NCI-H128 (cell line): Measurements from ENCODE around the gene NTN5.
A peak's percentile ranks its signal among the peaks of the same experiment; 100 is the strongest.
"Not testable (repeated sequence)": the region's sequence is repeated elsewhere in the genome, so short reads cannot be mapped to it uniquely, and the experiment has no call there.

Source experiments
- DNase-seq: peaks from one replicate; lab custom pipeline; 2025; ENCODE audit not compliant: unreplicated experiment; lab: John Stamatoyannopoulos, UW

The NTN5 gene

DNA sequence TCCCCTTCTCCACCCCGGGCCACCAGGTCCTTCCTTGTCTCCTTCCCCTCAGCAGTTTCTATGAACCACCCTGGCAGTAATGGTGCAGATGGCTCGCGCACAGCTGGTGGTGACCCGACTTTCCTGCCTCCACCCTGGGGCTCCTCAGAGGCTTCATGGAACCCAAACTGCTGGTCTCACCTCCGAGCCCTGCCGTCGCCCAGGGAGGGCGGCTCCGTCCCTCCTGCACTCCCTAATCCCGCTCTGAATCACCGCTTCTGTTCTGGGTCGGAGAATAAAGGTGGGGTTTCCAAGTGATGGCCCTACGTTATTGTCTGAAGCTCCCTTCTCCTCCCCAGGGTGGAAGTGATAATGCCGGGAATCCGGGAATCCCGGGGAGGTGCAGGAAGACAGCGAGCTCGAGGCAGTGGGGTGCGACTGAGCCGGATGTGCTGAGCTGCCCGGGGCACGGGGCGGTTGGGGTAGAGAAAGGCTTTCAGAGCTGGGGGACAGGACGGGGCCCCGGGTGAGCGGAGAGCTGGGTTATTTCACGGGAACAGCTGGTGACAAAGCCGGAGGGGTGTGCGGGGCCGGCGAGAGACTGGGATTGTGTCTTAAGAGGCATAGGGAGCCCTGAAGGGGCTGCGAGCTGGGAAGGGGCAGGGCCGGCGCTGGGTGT lies 23.7 kb upstream of the NTN5 start:
- DNase-seq, result no peak

DNA sequence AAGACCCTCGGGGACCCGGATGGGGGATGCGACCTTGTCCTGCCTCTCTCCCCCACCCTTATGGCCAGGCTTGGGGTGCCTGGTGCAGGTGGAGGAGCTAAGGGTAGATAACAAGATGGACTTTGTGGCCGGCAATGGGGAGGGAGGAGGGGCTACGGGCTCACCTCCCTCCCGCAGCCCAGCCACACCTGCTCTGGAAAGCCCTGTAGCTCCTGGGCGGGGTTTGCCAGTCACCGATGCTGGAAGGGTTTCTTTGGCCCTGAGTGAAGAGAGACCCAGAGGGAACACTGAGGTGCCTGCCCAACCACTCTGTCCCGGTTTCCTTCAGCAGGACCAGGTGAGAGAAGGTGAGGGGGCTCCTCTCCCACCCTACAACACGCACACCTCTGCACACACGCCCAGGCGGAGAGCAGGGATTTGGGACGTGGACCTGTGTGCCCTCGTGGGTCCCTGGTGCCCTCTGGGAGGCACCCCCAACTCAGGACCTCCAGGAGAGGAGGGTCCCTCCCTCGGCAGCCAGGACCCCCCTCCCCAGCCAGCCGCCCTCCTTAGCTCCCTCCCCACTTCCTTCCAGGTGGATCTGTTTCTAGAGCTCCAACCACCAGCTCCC lies 23.0 kb upstream of the NTN5 start, which contains the start of gene FUT2:
Gene FUT2, plus strand, starts transcription at position 229 of the 610 bp plus-strand sequence. CDS start 6,986 bp downstream, outside the sequence.
- peak; percentile 6 for DNase-seq

DNA sequence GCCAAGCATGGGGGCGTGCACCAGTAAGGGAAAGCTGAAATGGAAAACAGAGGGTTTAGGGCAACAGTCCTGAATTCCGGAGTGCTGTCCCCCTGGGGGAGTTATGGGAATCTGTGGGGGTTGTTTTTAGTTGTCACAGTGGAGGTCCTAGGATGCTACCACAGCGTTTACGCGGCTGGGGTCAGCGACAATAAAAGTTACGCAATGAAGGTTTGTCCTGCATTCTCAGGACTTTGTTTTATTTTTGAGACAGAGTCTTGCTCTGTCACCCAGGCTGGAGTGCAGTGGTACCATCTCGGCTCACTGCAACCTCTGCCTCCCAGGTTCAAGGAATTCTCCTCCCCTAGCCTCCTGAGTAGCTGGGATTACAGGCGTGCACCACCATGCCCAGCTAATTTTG lies 20.8 kb upstream of the NTN5 start:
- DNase-seq, result not testable (repeated sequence)

DNA sequence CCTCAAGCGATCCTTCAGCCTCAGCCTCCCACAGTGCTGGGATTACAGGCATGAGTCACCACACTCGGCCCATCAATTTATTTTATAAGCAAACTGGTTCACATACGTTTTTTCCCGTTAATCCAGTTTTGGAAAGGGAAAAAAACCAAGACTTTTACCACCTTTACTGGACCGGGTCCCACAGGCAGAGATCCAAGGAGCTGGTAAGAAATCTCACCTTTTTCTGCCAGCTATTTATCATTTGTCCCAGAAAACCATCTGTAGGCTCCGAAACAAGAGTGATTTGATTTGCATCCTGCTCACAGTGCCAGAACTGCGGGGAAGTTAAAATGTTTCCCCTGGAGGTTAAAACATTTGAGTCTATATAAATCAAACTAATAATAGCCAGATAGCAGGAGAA lies 16.6 kb upstream of the NTN5 start:
- no peak for DNase-seq

DNA sequence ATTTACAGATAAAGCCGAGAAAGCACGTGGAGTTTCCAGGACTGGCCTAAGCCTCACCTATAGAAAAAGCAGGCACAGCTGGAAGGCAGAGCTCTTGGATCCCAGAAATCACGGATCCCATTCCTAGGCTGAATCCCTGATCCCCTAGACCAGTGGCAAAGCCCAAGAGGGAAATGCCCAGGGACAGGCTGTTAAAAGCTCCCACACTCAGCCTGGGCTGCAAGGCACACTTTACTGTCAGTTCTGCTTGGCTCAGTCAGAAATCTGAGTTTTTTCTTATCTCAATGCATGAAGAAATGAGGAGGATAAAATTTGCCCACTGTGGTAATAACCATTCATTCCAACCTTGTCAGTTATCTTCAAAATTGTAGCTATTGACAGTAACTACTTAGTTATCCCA lies 15.0 kb upstream of the NTN5 start:
- DNase-seq, result no peak

DNA sequence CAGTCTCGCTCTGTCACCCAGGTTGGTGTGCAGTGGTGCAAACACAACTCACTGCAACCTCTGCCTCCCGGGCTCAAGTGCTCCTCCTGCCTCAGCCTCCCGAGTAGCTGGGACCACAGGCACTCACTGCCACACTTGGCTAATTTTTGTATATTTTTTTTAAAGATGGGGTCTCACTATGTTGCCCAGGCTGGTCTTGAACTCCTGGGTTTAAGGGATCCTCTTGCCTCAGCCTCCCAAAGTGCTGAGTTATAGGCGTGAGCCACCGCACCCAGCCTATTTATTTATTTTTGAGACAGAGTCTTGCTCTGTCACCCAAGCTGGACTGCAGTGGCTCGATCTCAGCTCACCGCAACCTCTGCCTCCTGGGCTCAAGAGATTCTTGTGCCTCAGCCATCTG lies 13.8 kb upstream of the NTN5 start:
- not testable (repeated sequence) for DNase-seq

DNA sequence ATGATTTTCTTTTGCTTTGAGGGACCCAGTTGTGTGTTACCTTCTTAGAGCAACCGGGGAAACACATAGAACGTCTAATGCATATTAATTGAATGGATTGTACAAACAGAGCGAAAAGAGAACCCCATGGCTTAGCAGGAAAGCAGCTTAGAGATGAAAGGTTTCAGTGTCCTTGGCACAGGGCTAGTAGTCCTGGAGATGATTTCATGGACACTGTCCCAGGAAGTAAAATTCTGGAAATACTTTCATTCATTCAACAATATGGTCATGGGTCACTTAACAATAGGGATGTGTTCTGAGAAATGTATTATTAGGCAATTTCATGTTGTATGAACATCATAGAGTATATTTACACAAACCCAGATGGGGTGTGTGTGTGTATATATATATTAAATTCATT lies 13.3 kb upstream of the NTN5 start:
- no peak for DNase-seq

- DNase-seq, result no peak
Measured at GRCh38 chr19:48685583-48685982, 12.8 kb upstream of the NTN5 start.

DNA sequence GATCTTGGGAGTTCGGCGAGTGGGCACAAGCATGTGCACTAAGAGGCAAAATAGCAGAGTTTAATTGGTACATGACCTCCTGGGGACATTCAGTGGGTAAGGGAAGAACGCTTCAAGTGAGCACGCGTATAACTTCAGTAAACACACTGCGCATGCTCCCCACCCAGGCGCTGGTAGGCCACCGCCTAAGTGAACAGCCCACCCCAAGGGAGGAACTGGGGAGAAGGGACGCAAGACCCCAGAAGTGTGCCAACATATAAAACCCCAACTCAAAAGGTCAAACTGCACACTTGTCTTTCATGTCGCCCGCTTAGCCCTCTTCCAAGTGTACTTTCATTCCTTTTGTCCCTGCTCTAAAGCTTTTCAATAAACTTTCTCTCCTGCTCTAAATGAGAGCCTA lies 10.5 kb upstream of the NTN5 start:
- no peak for DNase-seq

- no peak for DNase-seq
Measured at GRCh38 chr19:48681127-48681470, 8.3 kb upstream of the NTN5 start.

DNA sequence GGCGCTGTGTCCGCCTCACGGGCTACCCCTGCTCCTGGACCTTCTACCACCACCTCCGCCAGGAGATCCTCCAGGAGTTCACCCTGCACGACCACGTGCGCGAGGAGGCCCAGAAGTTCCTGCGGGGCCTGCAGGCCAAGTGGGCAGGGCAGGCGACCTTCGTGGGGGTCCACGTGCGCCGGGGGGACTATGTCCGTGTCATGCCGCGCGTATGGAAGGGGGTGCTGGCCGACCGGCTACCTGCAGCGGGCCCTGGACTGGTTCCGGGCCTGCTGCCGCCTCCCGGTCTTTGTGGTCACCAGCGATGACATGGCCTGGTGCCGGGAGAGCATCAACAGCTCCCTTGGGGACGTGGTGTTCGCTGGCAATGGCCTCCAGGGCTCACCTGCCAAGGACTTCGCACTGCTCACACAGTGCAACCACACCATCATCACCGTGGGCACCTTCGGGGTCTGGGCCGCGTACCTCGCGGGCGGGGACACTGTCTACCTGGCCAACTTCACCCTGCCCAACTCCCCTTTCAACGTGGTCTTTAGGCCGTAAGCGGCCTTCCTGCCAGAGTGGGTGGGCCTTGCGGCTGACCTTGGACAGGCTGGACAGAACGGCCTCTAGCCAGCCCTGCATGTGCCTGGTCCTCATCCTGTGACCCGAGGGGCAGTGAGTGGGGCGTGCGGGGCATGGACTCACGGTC lies 7.8 kb upstream of the NTN5 start:
- DNase-seq, result no peak

- not testable (repeated sequence) for DNase-seq
Measured at GRCh38 chr19:48680006-48680405, 7.2 kb upstream of the NTN5 start.

DNA sequence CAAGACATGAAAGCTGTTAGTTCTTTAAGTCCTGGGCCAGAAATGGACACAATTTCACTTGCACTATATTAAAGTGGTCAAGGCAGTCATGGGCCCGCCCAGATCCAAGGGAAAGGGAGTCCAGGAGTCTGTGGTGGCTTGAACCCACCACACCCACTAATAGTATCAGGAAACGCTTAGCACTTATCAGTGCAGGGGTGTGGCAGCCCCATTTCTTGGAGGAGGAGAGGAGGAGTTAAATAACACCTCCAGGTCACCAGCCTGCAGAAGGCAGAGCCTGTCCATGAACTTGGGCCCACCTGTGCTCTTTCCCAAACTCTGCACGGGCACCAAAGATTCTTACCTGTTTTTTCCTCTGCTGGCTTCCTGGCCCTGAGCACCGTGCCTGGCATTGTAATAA lies 5.4 kb upstream of the NTN5 start:
- DNase-seq, result no peak

DNA sequence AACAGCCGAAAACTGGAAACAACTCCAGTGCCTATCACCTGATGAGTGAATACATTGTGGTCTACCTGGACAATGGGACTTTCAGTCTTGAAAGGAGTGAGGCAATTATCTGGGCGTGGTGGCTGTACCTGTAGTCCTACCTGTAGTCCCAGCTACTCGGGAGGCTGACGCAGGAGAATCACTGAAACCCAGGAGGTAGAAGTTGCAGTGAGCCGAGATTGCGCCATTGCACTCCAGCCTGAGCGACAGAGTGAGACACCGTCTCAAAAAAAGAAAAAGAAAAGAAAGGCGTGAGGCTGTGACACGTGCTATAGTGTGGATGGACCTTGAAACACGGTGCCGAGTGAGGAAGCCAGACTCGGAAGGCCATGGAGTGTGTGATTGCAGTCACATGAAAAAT lies 4.1 kb upstream of the NTN5 start:
- no peak for DNase-seq

DNA sequence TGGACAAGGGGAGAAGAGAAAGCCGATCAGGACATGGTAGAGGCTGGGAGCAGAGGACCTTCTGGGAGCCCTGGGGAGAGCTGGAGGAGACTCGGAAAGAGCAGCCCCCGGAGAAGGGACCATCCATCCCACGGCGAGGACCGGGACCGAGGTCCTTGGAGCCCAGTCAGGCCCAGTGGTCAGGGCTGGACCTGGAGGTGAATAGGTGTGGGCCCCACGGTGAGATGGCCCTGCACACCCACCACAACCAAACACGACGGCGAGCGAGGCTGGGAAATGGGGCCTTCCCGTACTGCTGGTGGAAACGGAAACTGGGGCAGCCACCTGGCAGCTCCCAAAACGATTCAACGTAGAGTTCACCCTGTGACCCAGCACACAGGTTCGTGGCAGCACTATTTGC lies 3.7 kb upstream of the NTN5 start:
- DNase-seq, result no peak

- peak; percentile 77 for DNase-seq
Measured at GRCh38 chr19:48674921-48675824, 2.4 kb upstream of the NTN5 start.

DNA sequence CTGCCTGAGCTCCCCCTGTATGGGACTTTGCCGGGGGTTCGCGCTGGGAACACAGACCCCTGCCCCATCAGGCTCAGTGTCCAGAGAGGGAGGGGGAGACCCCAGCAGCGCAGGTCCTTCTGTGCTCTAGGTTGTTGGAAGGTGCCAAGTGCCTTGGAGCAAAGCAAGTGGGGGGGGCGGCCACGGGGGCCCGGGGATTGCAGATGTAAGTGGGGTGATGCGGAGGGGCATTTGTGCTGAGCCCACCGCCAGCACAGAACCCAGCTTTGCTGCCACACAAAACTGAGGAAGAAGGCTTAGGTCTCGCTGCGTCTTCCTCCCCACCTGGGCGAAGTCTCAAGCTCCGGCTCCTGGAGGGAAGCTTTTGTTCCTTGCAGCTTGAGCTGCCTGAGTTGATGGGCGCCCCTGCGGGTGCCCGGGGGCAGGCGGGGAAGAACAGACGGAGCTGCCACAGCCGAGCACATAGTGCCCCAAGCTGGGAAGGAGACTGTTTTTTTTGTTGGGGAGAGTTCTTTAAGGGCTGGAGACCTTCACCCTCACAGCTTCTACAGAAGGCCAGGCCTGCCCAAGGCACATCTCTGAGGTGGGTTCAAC lies 1.5 kb upstream of the NTN5 start:
- DNase-seq, result no peak

DNA sequence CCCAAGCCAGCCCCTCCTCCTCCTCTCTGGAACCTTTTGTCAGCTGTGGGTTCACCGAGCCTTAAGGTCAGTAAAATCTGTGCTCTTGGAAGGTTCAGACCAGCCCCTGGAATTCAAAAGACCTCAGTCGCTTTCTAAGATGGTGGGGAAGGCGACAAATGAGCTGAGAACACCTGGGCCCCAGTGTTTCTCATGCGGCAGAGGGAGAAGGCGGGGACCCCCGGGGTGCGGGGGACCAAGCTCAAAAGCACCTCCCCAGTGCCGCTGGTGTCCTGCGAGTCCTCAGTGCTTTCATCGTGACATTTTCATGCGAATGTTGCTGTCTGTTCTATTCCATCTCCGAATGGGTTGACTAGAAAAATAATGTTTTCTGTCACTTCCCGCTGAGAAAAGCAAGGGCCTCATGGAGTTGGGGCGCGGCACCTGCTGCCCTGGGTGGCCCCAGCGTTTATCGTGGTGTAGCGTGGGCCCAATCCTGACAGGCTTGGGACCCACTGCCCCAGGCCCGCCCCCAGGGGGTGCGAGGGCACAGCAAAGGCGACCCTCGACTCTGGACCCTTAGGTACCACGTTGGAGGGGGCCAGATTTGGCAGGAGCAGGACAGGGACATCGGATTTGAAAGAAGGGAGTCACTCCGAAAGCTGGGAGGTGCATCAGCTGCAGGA lies 751 bp upstream of the NTN5 start:
- DNase-seq, result no peak

DNA sequence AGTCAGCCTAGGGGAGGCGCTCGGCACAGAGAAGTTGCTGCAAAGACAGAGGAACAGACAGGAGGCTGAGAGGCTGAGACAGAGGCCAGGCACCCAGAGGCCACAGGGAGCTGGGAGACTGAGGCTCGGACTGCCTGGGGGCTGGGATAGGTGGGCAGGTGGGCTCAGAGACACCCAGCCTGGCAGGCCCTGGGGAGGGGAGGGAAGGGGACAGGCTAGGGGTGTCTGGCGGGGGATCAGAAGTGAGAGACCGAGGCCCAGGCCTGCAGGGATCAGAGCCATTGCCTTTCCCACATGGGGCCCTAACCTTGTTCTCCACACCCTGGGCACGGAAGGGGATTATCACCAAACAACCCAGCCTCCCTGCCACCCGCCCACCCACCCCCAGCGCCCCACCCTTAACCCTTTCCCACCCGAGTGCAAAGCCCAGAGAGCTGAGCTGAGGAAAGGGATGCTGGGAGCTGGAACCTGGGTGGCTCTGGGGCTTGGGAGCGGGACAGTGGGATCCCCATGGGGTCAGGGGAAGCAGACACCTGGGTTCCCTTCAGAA lies 1.3 kb downstream of the NTN5 start:
- no peak for DNase-seq

DNA sequence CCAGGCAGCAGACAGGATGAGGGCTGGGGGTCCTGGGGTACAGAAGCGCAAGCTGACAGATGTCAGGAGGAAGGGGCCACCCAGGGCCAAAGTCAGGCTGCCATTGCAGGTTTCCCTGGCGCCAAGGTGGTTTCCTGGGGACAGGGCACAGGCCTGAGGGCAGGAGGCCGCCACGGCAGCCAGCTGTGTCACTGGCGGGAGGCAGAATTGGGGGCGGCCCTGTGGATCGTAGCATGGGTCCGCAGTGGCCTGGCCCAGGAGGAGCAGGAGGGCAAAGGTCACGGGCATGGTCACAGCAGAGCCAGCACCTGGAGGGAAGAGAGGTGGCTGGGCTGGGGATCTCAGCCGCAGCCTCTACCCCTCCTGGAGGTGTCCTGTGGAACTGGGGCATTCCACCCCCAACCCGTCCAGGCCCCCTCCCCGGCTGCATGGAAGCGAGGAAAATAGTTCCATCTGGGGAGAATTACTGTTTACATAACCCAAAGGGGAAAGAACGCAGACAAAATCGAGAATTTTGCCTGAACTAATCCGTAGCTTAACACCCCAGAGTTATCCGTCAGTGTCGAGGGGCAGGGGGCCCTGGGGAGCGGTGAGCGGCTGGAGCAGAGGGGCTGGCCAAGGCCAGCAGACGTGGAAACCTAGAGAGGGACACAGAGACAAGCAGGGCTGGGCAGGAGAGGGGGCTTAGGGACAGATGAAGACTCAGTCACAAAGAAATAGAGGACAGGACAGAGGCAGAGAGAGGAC lies 1.9 kb downstream of the NTN5 start:
- no peak for DNase-seq
